Osteoblast (primary cell): ENCODE data around the gene DNAJC9. TPM values are rescaled to one million over a fixed set of nuclear protein-coding genes. Genes with fewer than 3 reads are reported as not detected.

Experiments
- DNase-seq: peaks from one replicate; pipeline ENCODE4 v3.0.0; 2011; ENCODE audit warnings: low spot score, mixed read lengths; ENCODE audit not compliant: insufficient read length; ENCODE audit errors: missing footprints
- H2AFZ ChIP-seq: 2 replicates; pipeline ENCODE4 v1.6.0; 2011; ENCODE audit warnings: mild to moderate bottlenecking, low read length
- H3K27ac ChIP-seq: 2 replicates; pipeline ENCODE4 v1.5.1; 2011; ENCODE audit warnings: mild to moderate bottlenecking, low read depth, low read length, moderate library complexity
- H3K27me3 ChIP-seq: 2 replicates; pipeline ENCODE4 v1.6.0; 2012; ENCODE audit warnings: mild to moderate bottlenecking, control low read depth, inconsistent platforms, low read length, moderate library complexity; ENCODE audit not compliant: insufficient read depth
- H3K36me3 ChIP-seq: 2 replicates; pipeline ENCODE4 v1.5.1; 2011; ENCODE audit warnings: mild to moderate bottlenecking, low read length, control low read depth, moderate library complexity; ENCODE audit not compliant: insufficient read depth
- H3K4me1 ChIP-seq: 2 replicates; pipeline ENCODE4 v1.5.1; 2011; ENCODE audit warnings: mild to moderate bottlenecking, low read length, control low read depth, moderate library complexity; ENCODE audit not compliant: insufficient read depth
- H3K4me2 ChIP-seq: 2 replicates; pipeline ENCODE4 v1.6.0; 2011; ENCODE audit warnings: mild to moderate bottlenecking, low read length; ENCODE audit not compliant: insufficient read depth
- H3K4me3 ChIP-seq: fragments of 200-600 bp; sonication (generic); 3 replicates; pipeline ENCODE4 v1.5.1; 2012; ENCODE audit warnings: mild to moderate bottlenecking, low read length, inconsistent platforms; ENCODE audit not compliant: insufficient read depth
- H3K79me2 ChIP-seq: 2 replicates; pipeline ENCODE4 v1.6.0; 2012; ENCODE audit warnings: mild to moderate bottlenecking, low read length, control low read depth, inconsistent platforms; ENCODE audit not compliant: insufficient read depth
- H3K9me3 ChIP-seq: 2 replicates; pipeline ENCODE4 v1.5.1; 2011; ENCODE audit warnings: low read depth, low read length, control low read depth
- H4K20me1 ChIP-seq: 2 replicates; pipeline ENCODE4 v1.6.0; 2012; ENCODE audit warnings: mild to moderate bottlenecking, low read length, control low read depth; ENCODE audit not compliant: insufficient read depth
- CTCF ChIP-seq: IDR thresholded peaks from 2 replicates; pipeline ENCODE4 v1.5.1; 2011; ENCODE audit warnings: mild to moderate bottlenecking, low read depth, low read length, moderate library complexity; ENCODE audit errors: extremely low read depth
- small RNA-seq: library from RNA; depleted of rRNA; stranded (forward); fragments of <200 nt; gene quantifications from one replicate; pipeline ENCODE3, GENCODE V24; 2012
- total RNA-seq: library from RNA; depleted of rRNA; stranded (reverse); fragments of >200 nt; gene quantifications from 2 replicates; pipeline ENCODE4 v1.2.3, GENCODE V29; 2012

Gene DNAJC9
- total RNA-seq, 1 donor, result 18.8 TPM

GRCh38 chr10:73207883-73208282, 39.2 kb downstream of the DNAJC9 start:
- Histone ChIP-seq H3K27ac (no peak overlapping the region), H3K36me3 (peaks cover 4% of the 10 kb centered on the region), H3K4me1 (no peaks in the 10 kb centered on the region), H3K9me3 (no peaks in the 10 kb centered on the region), H4K20me1 (no peaks in the 10 kb centered on the region), H3K27me3 (no peaks in the 10 kb centered on the region), H2AFZ (no peak overlapping the region), H3K4me2 (no peak overlapping the region), H3K4me3 (no peak overlapping the region), H3K79me2 (no peaks in the 10 kb centered on the region)
- DNase-seq, result no peak
- no peak for TF ChIP-seq CTCF

- Histone ChIP-seq H3K4me1 (no peaks in the 10 kb centered on the region), H3K79me2 (no peaks in the 10 kb centered on the region), H2AFZ (no peak overlapping the region), H3K36me3 (peaks cover 4% of the 10 kb centered on the region), H4K20me1 (no peaks in the 10 kb centered on the region), H3K27ac (no peak overlapping the region), H3K4me2 (no peak overlapping the region), H3K27me3 (no peaks in the 10 kb centered on the region), H3K4me3 (no peak overlapping the region), H3K9me3 (no peaks in the 10 kb centered on the region)
- TF ChIP-seq CTCF, result no peak
- no peak for DNase-seq
Measured at GRCh38 chr10:73206385-73206784, 40.7 kb downstream of the DNAJC9 start.

GRCh38 chr10:73205890-73206289, 41.2 kb downstream of the DNAJC9 start:
- Histone ChIP-seq H3K9me3 (no peaks in the 10 kb centered on the region), H3K27ac (no peak overlapping the region), H3K4me1 (no peaks in the 10 kb centered on the region), H3K79me2 (no peaks in the 10 kb centered on the region), H3K36me3 (peaks cover 5% of the 10 kb centered on the region), H3K4me2 (no peak overlapping the region), H2AFZ (no peak overlapping the region), H4K20me1 (no peaks in the 10 kb centered on the region), H3K27me3 (no peaks in the 10 kb centered on the region), H3K4me3 (no peak overlapping the region)
- no peak for DNase-seq
- no peak for TF ChIP-seq CTCF

GRCh38 chr10:73205081-73205480, 42.0 kb downstream of the DNAJC9 start:
- no peaks in the 10 kb centered on the region for H3K4me1 ChIP-seq
- no peak overlapping the region for H3K4me3 ChIP-seq
- H3K9me3 ChIP-seq, result no peaks in the 10 kb centered on the region
- TF ChIP-seq CTCF, result no peak
- no peaks in the 10 kb centered on the region for H3K27me3 ChIP-seq
- no peak for DNase-seq
- no peak overlapping the region for H3K4me2 ChIP-seq
- H4K20me1 ChIP-seq, result no peaks in the 10 kb centered on the region
- no peaks in the 10 kb centered on the region for H3K79me2 ChIP-seq
- H3K36me3 ChIP-seq, result peaks cover 8% of the 10 kb centered on the region
- no peak overlapping the region for H2AFZ ChIP-seq
- no peak overlapping the region for H3K27ac ChIP-seq

Small RNA genes lying within 50 kb of the gene (small RNA-seq; reads per million reads assigned to genes)
- gene RF00019 (not detected), gene RNU6-833P (not detected)

Other genes starting within 250 kb of the DNAJC9 start
- 143 and 220 TPM in 2 replicates for gene P4HA1, start 150.4 kb downstream of the DNAJC9 start, total RNA-seq
- 1.8 and 2.1 TPM in 2 replicates for gene NUDT13, start 136.8 kb downstream of the DNAJC9 start, total RNA-seq
- gene ECD, start 79.2 kb downstream of the DNAJC9 start, total RNA-seq, result 35.4 and 35.5 TPM in 2 replicates
- 30.1 and 33.7 TPM in 2 replicates for gene FAM149B1, start 79.1 kb downstream of the DNAJC9 start, total RNA-seq
- 78.7 and 80.7 TPM in 2 replicates for gene MRPS16, start 5.4 kb upstream of the DNAJC9 start, total RNA-seq
- gene CFAP70, start 111.6 kb upstream of the DNAJC9 start, total RNA-seq, result 1.1 and 1.2 TPM in 2 replicates
- gene ANXA7, start 166.8 kb upstream of the DNAJC9 start, total RNA-seq, result 143 and 158 TPM in 2 replicates
- gene MSS51, start 186.3 kb upstream of the DNAJC9 start, total RNA-seq, result 2.2 and 2.4 TPM in 2 replicates
- 34.7 and 40.1 TPM in 2 replicates for gene PPP3CB, start 248.8 kb upstream of the DNAJC9 start, total RNA-seq